HG03280 (cell line): ENCODE results near the gene MRGPRF.

Experiments
- ATAC-seq: cut with Tn5 transposase; IDR thresholded peaks from one replicate; pipeline ENCODE4 v1.9.1; 2021; ENCODE audit warnings: mild to moderate bottlenecking, moderate library complexity; ENCODE audit not compliant: unreplicated experiment

MRGPRF gene

DNA sequence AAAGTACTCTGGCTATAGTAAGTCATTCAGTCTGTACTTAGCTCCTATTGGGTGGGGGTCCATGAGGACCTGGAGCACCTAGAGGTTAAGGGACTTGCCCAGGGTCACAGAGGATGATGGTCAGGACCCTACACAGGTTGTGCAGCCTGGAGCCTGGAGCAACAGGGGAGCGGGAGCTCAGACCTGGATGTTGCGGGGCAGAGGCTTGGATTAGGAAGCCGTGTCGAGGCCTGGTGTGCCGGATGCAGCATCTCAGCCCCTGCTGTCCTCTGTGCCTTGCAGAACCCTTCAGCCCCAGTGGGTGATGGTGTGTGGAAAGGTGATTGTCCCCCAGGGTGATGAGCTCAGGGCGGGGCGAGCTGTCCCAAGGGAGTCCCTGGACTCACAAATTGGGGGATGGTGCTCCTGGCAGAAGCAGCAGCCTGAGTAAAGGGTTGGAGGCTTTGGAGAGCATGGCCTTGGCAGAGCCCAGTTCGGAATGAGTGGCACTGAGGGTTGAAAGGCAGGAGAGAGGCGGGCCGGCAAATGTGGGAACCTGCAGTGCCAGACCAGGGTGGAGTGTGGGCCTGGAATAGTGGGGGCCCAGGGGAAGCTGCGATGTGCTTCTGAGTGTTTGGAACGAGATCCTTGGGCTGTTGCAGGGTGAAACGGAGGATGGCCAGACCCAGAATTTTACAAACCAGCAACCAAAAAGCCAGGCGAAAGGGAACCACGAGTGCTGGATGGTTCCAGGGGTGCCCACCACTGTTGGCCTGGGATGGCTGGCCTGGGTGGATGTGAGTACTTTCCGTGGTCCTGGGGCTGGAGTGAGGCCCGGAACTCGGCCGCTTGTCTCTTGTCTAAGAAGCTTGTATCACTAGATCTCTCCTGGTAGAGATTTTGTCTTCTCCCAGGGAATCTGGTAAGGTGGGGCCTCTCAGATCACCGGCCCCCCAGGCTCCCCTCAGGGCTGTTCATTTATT lies 38.6 kb upstream of the MRGPRF start:
- no peak for ATAC-seq

DNA sequence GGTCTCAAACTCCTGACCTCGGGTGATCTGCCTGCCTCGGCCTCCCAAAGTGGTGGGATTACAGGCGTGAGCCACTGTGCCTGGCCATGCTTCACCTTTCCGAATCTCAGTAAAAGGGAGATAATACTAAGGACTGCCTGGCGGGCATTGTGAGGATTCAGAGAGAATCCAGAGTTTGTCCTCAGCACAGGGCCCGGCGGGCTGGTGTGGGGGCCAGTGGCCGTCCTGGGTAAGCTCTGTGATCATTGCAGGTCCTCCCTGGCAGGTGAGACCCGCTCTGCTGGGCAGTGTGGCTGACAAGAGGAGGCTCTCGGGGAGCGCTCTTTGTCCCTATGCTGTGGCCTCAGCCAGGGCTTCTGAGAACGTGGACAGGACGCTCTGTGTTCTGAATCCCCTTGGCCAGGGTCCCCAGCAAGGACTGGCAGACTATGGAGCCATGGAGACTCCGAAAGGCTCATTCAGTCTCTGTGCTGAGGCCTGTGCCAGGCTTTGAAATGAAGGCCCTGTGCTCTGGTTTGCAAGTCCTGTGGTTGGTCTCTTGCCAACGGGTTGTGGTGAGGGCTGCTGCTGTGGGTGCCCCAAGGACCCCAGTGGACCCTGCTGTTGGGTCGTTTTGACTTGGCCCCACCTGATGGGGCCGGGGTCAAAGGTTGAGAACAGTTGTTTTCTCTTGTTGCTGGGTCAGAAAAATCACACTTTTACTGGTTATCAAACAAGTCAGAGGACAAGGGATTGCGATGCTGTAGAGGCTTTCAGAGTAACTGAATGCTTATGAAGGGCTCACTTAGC lies 37.7 kb upstream of the MRGPRF start:
- no peak for ATAC-seq

DNA sequence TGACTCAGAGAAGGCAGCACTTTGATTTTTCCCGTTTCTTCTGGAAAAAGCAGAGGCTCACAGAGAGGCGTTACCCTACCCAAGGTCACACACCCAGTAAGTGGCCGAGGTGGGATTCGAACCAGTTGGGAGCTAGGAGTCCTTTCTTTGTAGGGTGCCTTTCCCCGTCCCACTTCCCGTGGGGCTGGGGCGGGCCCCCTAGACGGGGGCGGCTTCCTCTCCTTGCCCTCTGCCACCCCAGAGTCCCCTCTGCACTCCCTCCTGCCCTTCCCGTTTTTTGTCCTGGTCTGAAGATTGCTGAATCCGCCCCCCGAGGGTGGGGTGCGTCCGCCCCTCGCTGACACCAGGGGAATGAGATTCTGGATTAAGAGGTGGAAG lies 36.4 kb upstream of the MRGPRF start:
- no peak for ATAC-seq

- ATAC-seq: peak; percentile 94
Observed at GRCh38 chr11:69048694-69049489, 35.8 kb upstream of the MRGPRF start, which contains the start of gene TPCN2. Gene TPCN2 (plus strand): TSS chr11:69048932. CDS start chr11:69048998, 66 bp downstream.

GRCh38 chr11:69048031-69048693 lies 35.1 kb upstream of the MRGPRF start:
- ATAC-seq: peak; percentile 8

DNA sequence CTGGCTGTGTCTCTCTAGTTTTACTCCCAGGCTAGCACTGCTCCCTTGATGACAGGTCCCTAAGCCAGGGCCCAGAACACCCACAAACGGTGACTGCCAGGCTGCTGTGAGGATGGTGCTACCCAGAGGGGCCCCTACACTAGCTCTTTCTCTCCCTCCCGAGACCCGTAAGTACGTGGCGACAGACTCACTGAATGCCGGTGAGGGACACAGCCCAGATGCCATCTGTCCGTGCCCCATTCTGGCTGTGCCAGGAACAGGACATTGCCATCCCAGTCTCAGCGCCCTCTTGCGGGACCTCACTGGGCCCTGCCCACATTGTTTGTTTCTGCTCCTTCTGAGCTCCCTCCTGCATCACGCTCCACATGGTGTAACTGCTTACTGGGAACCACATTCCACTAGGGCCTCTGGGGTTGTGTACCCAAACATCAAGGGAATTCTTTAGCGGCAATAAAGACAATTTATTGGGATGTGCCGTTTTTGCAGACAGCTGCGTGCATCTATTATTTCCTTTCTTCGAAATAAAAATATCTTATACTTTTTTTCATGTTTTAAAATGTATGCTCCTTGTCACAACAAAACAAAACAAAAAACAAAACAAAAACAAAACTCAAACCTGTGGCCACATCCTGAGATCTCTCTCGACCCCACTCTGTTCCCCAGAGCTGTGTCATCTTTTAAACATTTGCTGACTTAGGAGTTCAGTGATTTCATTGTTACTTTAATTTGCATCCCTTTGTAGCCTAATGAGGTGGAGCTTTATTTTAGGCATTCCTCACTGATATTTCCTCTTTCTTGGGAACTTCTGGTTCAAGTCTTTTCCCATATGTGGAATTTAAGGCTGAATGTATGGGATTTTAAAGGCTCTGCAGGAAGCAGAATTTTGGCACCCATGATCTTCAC lies 31.3 kb upstream of the MRGPRF start:
- ATAC-seq: no peak

DNA sequence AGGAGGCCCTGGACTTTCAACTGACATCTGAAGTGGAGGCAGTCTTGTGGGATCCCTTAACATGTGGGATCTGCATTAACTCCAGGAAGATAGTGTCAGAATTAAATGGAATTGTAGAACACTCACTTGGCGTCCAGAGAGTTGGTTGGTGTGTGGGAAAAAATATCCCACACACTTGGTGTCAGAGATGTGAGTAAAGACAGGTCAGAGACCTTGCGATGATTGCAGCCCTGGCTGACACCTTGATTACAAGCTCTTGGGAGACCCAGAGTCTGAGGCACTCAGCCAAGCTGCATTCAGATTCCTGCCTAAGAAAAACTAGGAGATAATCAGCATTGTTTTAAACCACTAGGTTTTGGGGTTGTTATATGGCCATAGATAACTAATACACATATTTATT lies 28.5 kb upstream of the MRGPRF start:
- ATAC-seq: no peak

DNA sequence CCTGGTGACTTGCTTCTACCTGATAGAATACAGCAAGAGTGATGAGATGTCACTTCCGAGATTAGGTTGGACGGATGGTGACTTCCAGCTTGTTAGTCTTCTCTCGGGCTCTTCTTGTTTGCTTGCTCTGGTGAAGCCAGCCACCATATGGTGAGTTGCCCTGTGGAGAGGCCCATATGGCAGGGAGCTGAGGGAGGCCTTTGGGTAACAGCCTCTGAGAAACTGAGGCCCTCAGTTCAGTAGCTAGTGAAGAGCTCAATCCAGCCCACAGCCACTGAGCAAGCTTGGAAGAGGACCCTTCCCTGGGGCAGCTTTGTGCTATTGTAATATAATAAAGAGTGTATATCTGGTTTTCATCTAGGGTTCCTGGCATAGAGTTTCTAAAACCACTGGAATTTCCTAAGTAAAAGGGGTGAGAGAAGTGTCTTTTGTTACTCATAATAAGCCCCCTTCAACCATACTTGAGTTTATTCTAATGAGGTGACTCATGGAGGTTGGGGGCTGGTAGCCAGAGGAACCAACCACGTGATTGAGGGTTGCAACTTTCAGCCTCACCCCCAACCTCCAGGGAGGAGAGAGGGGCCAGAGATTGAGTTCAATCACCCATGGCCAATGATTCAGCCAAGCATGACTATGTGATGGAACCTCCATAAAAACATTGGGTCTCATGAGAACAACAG lies 27.7 kb upstream of the MRGPRF start:
- ATAC-seq: no peak

GRCh38 chr11:69040051-69040450 lies 27.0 kb upstream of the MRGPRF start:
- no peak for ATAC-seq

DNA sequence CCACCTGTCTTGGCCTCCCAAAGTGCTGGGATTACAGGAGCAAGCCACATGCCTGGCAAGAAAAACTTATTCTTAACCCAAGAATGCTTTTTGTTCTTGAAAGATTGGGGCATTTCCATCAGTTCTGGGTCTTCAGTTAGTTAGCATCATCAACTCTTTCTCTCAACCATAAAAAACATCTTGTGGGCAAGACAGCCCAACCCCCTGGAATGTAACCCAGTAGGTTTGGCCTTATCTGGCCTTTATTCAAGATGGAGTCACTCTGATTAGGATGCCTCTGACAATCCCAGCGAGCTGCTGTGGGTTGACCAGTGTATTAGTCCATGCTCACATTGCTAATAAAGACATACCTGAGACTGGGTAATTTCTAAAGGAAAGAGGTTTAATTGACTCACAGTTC lies 26.5 kb upstream of the MRGPRF start:
- no peak for ATAC-seq

DNA sequence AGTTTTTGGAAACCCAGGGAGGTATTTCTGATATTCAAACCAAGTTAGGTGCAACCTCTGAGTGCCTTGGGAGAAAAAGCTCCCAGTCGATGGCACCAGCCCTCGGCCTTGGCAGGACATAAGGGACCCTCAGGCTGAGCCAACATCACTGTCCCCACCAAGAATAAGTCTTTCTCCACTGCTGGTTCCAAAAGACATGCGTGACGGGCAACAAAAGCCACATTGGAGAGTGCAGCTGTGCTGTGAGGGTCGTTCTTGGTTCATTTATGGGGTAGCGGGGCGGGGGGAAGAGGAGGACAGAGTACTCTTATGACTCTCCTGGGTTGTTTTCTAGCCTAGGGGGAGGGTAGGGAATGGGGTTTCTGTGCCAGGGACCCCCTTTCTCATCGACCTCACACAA lies 24.5 kb upstream of the MRGPRF start:
- ATAC-seq: no peak

DNA sequence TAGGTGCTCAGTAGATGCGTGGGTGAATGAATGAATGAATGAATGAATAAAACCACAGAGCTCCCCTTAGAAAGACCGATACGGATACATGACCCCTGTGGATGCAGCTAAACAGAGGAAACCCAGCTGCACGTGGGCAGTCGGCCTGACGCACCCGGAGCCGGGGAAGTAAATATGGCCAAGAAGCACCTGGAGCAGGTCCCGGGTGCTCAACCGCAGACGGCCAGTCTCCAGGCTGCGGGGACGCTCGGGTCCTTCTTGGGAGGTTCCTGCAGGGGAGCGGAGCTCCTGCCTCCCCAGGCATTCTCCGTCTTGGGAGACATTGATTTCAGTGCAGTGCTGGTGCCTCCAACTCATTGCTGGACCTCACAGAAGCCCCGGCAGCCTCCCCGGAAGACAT lies 24.0 kb upstream of the MRGPRF start:
- no peak for ATAC-seq

DNA sequence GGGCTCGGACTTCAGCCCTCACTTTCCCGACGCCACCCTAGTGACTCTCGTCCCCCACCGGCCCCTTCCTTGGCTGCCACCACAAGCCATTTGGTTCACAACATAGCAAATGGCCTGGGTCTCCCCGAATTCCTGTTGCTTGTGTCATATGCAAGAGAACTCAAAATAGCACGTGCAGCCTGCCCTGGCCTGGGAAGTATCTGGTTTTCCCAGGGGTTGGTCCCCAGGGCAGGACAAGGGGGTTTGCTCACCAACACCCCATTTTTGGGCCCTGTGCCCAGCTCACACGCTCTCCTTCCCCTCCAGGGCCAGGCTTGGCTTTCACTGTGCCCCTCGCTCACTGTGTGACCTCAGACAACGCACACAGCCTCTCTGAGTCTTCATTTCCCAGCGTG lies 22.9 kb upstream of the MRGPRF start:
- ATAC-seq: no peak

- ATAC-seq: no peak
Observed at GRCh38 chr11:69035150-69035945, 22.3 kb upstream of the MRGPRF start.

GRCh38 chr11:69034123-69034867 lies 21.2 kb upstream of the MRGPRF start:
- no peak for ATAC-seq

- ATAC-seq: no peak
Observed at GRCh38 chr11:69033431-69033830, 20.4 kb upstream of the MRGPRF start.

GRCh38 chr11:69032833-69033232 lies 19.8 kb upstream of the MRGPRF start:
- ATAC-seq: no peak
